Measurements from ENCODE around the gene ABCD2.
"Not testable (repeated sequence)": the region's sequence is repeated elsewhere in the genome, so short reads cannot be mapped to it uniquely, and the experiment has no call there.

The ABCD2 gene

DNA sequence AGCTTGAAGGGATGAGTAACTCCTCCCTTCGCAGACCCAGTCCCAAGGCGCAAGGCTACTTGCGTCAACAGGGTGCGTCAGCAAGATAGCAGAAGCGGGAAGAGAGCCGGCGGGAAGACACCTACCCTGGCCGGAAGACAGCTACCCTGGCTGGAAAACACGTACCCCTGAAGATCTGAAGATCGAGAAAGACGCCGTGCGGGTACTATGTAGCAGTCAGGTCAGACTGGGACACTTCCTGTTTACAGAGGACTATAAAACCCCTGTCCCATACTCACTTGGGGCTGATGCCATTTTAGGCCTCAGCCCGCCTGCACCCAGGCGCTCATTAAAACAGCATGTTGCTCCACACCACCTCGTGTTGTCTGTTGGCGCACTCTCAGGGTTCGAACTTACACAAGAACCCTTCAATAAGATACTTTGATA is 80.9 kb downstream of the ABCD2 start:
- no peak for DNase-seq (ENCODE audit: low spot score)

DNA sequence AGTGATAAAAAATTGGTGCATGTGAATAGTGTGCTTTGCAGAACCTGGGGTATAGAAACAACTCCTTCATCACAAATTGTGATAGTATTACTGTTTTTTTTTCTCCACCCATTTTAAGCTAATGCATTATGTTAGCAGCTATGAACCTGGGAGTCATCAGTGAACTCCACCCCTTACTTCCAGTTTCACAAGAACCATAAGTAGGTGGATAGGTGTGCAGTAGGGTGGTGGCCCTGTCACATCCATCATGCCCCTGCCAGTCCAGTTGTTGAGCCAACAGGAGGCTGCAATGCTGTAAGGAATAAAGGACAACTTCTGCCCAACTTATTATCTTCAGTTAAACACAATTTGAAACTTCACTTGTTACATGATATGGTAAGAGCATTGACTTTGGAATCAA is 85.7 kb downstream of the ABCD2 start:
- no peak for DNase-seq (ENCODE audit: low spot score)

DNA sequence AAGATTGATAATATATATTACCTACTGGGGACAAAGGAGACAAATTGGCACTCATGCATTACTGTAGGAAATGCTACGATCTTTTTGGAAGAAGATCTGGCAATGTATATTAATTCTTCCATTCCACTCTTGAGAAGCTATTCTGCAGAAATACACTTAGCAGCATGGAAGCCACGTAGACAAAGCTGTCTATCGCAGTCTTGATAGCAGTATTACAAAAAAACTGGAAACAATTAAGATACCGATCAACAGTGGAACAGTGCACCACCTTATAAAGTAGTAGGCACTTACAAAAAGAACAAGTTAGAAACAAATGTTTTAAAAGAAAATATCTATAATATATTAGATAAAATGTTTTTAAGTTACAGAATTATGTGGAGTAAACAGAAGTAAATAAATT is 87.2 kb downstream of the ABCD2 start:
- no peak for DNase-seq (ENCODE audit: low spot score)

DNA sequence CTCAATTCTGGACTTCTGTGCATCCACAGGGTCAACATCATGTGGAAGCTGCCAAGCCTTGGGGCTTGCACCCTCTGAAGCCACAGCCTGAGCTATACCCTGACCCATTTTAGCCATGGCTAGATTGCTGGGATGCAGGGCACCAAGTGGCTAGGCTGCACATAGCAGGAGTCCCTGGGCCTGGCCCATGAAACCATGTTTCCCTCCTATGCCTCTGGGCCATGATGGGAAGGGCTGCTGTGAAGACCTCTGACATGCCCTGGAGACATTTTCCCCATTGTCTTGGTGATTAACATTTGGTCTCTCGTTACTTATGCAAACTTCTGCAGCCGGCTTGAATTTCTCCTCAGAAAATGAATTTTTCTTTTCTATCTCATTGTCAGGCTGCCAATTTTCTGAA is 92.6 kb downstream of the ABCD2 start:
- DNase-seq (ENCODE audit: low spot score): no peak

DNA sequence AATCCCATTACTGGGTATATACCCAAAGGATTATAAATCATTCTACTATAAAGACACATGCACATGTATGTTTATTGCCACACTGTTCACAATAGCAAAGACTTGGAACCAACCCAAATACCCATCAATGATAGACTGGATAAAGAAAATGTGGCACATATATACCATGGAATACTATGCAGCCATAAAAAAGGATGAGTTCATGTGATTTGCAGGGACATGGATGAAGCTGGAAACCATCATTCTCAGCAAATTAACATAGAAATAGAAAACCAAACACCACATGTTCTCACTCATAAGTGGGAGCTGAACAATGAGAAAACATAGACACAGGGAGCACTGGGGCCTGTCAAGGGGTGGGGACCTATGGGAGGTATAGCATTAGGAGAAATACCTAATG is 97.4 kb downstream of the ABCD2 start:
- DNase-seq (ENCODE audit: low spot score): not testable (repeated sequence)

DNA sequence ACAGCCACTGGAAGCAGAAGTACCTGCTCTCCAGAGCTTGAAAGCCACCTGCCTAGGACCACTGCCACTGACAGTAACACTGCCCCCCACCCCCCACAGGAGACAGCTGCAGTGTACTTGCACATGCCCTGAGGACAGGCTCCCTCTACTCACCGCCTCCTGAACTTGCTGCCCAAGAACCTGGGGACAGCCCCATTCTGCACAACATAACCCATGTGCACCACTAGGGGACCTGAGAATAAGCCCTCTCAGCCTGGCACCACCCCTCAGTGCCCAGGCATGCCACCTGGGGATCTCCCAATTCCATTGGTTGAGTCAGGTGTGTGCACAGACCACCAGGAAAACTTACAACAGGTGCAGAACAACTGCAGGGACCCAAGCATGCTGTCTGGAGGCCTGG is 109.6 kb downstream of the ABCD2 start:
- no peak for DNase-seq (ENCODE audit: low spot score)

DNA sequence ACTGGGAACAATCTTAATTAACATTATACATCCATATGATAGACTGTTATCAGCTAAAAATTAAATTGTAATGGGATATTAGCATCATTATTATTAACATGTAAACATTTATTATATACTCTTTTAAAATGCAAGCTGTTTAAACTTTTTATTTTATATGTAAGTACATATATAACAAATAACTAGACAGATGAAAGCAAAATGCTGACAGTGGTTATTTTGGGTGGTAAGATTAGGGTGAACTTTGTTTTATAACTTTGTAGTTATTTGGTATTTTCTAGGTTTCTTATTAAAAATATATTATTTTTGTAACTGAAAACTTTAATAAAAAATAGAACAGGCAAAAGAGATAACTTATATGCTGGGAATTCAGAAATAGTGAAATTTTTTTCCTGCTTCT is 114.0 kb downstream of the ABCD2 start:
- no peak for DNase-seq (ENCODE audit: low spot score)

DNA sequence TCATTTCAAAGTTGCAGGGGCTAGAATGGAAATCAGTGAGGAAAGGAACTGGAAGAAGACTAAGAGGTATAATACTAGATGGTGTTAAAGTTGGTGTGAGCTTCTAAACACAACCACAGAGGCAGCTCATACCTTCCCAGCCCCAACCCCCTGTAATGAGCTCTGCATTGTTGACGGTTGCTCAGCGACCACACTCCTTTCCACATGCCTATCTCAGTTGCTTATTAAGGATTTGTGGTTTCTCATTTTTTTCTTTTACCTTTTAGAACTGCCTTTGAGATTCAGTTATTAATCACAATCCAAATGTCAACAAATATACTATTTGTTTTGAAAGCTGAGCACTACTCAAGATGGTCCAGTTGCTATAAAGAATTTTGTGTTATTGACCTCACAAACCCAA is 114.6 kb downstream of the ABCD2 start:
- no peak for DNase-seq (ENCODE audit: low spot score)

DNA sequence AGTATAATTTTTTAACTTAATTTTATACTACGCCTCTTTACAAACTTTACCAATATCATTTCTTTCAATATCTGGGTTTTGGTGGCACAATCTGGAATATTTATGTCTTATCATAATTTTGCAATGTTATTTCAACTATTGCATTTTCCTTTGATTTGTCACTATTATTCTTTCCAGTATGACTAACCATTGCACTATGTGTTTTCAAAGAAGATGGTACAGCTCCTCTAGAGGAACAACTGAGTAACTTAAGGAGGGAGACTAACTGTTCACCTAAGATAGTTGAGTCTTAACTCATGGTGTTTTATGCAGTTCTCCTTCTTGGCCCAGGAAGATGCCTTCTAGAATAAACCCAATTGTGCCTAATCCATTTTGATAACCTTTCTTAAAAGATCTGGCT is 116.2 kb downstream of the ABCD2 start:
- DNase-seq (ENCODE audit: low spot score): no peak

DNA sequence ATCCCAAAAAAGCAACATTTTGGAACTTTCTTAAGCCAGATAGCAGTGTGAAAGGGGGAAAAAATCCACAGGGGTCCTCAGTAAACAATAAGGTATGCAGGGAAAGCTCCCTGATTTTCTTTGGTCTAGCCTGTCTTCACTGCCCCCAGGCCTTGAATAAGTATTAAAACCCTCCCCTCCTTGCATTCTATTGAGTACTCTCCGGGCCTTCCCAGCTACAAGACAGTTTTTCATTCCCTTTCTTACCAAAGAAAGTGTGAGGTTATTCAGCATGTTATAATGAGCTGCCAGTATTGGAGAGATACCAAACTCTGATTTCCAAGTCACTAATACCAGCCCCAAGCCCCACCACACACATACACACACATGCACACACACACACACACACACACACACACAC is 116.9 kb downstream of the ABCD2 start:
- no peak for DNase-seq (ENCODE audit: low spot score)
